CD4-positive, alpha-beta T cell treated with Interleukin-10 for 1 hour (primary cell): ENCODE data around the gene SLX9.

Experiments
- DNase-seq: peaks from one replicate; pipeline ENCODE4 v3.0.0-alpha.2; 2020

The SLX9 gene

DNA sequence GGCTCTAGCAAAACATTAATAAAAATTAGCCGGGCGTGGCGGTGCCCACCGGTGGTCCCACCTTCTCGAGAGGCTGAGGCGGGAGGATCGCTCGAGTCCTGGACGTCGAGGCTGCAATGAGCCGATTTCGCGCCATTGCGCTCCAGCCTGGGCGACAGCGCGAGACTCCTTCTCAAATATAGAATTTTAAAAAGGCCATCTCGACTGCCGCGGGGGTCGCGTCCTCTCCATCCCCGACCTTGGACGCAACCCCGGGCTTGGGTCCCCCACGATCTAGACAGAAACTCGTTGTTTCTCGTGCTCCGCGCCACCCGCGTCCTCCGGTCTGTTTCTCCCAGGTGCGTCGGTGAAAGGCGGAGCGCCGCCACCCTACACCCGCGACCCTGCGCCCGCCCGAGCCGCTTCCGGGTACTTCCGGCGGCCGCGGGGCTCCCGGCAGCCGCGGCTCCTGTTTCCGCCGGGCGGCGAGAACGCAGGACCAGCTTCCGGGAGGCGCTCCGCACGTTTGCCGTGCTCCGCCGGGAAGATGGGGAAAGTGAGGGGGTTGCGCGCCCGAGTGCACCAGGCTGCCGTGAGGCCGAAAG, at the start of gene SLX9:
SLX9 (plus strand) TSS at position 498 of the 584 bp plus-strand sequence; CDS start at position 527, 29 bp downstream.
- peak; percentile 82 for DNase-seq

DNA sequence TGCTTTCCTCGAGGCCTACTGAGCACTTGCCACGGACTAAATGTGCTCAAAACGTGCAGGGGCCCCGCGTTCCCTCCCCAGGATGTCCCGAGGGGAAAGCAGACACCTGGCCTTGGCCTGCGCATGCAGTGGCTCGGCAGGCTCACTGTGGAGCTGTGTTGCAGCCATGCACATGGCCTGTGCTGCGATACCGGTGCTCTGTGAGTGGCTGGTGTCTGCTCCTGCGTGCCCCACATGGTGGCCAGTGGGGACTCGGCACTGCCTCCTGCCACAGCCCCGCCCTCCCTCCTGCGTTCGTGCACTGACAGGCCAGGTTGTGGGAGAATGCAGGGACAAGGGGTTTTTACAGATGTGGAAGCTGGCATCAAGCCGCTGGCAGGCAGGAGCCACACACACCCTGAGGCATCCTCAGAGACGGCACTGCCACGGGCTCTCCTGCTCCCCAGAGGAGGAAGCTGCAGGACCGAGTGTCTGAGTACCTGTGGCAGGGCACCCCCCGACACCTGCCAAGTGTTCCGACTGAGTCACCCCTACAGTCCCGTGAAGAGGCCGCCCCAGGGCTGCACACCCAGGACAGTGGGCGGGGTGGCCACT, 49.4 kb upstream of the SLX9 start:
- no peak for DNase-seq

DNA sequence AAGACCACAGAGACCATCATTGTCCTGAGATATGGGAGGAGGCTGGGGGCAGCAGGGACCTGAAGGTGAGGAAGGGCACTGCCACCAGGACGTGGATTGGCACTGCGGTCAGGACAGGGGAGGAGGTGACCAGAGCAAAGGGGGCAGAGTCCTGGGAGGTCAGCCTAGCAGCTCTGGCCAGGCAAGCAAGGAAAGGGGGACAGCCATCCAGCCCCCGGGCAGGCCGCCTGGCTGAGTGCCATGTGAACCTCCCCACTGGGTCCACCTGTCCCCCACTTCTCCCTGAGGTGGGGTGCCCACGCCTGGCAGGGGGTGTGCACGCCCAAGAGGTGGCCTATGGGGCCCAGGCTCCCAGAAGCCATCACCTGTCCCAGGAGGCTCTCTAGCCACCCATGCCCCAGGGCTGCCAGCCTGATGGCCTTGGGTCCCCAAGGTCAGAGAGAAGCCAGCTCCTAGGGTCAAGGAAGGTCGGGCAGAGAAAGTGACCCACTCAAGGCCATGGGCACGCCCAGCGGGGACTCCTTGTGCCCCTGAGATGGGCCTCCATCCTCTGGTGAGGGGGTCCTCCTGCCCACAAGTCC, 48.8 kb upstream of the SLX9 start:
- no peak for DNase-seq

- no peak for DNase-seq
Observed at GRCh38 chr21:44891631-44892031, 48.2 kb upstream of the SLX9 start.

DNA sequence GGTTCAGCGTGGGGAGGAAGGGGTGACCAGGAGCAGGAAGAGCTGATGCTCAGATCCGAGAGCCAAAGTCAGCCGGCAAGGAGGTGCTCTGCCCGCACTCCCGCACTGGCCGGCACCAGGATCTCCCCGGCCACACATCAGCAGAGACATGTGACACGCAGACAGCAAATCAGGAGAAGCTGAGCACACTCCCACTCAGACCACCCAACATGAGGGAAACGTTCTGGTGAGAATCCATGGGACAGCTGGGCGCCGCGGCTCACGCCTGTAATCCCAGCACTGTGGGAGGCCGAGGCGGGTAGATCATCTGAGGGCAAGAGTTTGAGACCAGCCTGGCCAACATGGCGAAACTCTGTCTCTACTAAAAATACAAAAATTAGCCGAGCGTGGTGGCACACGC, 47.7 kb upstream of the SLX9 start:
- DNase-seq, result no peak

DNA sequence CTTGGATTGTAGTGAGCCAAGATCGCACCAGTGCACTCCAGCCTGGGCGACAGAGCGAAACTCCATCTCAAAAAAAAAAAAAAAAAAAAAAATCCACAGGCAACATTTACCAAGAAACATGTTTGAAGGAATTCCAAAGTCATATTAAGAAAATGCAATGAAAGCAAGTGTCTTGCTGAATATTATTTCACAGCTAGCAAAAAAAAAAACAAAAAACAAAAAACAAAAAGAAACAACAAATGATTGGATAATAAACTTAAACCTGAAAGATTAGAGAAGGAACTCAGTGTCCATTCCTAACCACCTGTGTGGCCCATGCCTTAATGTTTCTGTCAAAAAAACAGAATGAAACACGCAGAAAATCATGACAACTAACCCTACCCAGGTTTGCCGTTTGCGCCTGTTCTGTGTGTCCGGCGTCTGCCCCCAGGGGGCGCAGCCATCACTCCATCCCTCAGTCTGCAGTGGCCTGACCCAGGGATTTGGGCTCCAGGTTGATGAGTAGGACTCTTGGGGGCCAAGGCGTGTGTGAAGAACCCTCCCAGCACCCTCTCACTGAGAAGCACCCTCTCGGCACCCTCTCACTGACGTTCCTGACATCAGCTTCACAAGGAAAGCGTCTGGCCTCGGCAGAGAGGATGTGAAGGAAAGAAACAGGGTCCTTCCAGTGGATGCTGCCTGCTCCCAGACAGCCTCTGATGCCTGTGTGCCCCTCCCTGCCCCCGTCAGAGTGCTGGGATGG, 47.1 kb upstream of the SLX9 start:
- DNase-seq, result peak; percentile 82

- no peak for DNase-seq
Observed at GRCh38 chr21:44893278-44893556, 46.6 kb upstream of the SLX9 start.

- DNase-seq, result no peak
Observed at GRCh38 chr21:44893948-44894656, 45.7 kb upstream of the SLX9 start.

GRCh38 chr21:44894687-44895302, 45.0 kb upstream of the SLX9 start:
- DNase-seq, result no peak

DNA sequence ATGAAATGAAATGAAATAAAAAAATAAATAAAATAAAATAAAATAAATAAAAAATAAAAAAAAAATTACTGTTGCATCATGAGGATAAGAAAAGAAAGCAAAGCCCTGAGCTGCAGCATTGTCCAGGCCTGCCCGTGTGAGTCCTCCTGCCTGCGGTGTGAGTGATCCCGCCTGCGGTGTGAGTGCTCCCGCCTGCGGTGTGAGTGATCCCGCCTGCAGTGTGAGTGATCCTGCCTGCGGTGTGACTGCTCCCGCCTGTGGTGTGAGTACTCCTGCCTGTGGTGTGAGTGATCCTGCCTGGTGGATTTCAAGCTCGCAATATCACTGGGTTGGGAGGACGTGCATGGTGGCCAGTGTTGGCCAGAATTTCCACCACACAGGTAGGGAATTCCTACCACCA, 44.0 kb upstream of the SLX9 start:
- no peak for DNase-seq

DNA sequence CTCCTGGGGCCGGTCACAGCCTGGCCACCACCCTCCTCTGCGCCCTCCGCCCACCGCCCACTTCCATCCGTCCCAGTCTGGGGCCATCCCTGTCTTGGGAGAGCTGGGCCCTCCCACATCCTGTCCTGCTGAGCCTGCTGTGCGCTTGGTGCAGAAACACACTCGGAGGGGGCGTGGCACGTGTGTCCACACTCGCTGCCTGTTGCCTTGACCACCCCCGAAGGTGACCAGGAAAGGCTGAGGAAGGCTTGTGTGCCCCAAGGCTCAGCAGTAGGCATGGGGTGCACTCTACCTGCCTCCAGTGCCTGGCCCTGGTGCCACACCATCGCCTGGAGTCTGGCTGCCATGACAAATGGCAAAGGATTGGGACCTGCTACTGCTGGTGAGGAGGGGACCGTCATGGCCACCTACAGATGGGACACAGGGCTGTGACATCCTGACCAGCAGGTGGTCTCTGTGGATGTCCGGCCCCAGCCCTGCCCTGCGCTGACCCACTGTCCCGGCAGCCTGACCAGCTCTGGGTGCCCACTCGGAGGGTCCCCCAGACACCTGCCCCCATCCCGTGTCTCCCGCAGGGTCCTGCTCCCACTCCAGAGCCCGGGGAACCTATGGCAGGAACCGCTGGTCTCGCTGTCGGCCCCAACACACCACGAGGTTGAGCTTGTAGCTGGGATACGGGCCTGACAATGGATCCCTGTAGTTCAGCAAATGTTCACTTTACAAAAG, 43.1 kb upstream of the SLX9 start:
- no peak for DNase-seq

DNA sequence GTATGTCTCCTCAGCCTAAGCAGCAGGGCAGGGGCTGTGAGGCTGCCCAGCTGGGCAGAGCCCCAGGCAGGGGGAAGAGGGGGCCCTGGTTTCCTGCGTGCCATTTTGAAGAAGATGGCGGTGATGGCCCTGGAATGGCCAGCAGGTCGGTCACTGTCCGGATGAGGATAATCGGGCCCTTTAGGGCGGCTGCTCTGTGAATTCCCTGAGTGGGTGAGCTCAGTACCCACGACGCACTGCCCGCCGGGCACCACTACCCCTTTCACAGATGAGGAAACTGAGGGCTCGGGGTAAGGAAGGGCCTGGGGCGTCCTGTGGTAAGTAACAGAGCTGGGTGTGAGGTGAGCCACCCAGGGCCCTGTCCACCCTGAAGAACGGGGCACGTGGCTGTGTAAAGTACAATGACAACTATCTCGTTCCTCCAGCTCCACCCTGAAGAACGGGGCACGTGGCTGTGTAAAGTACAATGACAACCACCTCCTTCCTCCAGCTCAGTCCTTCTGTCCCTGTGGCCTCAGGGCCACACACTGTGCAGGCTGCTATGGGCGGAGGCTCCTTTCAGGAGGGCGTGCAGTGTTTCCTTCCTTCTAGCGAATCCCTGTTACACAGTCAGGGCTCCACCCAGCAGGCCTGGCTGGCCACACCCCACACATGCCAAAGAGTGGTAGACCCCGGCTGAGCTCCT, 42.4 kb upstream of the SLX9 start:
- DNase-seq, result no peak

GRCh38 chr21:44898011-44898488, 41.8 kb upstream of the SLX9 start:
- no peak for DNase-seq

GRCh38 chr21:44898851-44899767, 40.7 kb upstream of the SLX9 start:
- no peak for DNase-seq

DNA sequence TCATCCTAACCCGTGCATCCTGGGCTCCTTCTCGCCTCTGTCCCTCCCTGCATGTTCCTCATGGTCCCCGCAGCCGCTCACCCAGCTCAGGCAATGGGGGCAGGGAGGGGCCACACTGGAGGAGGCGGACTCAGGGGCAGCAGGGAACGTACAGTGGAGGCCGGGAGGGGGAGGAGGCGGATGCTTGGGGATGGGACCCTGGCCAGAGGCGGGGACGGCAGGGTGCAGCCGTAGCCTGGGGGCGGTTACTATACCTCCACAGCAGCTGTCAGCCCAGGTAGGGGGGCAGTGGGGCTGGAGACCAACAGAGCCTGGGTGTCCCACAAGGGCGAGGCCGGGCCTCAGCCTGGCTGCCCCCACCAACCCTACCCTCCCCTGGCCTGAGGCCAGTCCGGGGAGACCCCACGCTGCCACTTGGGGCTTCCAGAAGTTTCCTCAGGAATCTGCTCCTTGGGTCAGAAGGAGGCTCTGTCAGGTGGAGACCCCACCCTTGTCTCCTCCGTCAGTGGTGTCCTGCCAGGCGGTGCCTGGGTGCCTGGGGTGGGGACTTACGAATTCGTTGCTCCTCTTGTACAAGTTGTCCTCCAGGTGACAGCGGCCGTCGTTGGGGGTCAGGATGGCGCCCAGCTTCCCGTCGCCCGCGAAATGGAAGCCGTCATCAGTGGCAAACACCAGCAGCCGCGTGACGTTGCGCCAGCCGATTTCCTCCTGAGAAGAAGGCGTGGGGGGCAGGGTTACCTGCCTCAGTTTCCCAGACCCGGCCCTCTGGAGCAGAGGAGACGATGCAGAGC, 39.9 kb upstream of the SLX9 start:
- DNase-seq, result no peak

GRCh38 chr21:44900559-44901251, 39.1 kb upstream of the SLX9 start:
- no peak for DNase-seq

DNA sequence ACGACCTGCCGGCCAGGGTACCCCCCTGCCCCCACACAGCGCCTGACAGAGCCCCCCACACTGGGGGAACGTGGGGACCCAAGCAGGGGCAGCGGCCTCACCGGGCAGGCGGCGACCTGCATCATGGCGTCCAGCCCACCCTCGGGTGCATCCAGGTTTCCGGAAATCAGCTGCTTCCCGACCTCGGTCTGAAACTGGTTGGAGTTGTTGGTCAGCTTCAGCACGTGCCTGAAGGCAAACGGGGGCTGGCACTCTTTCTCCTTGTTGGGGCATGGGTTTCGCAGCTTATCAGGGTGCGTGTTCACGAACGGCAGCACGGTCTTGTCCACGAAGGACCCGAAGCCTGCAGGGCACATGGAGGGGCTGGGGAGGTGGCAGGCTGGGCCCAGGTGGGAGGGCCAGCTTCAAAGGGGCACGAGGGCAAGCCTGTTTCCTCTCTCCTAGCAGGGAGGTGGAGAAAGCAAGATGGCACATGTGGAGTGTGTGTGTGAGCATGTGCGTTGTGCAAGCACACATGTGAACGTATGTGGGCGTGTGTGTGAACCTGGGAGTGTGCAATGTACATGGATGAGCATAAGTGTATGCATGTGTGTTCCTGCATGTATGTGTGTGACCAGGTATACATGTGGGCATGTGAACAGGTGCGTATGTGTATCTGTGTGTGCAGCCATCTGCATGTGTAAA, 38.3 kb upstream of the SLX9 start:
- DNase-seq, result no peak

GRCh38 chr21:44902268-44903049, 37.4 kb upstream of the SLX9 start:
- no peak for DNase-seq
